H1 (cell line): ENCODE data around the gene AFTPH. TPM values are rescaled to one million over a fixed set of nuclear protein-coding genes. Genes with fewer than 3 reads are reported as not detected.

Source experiments
- KDM4A ChIP-seq: IDR thresholded peaks from one replicate; pipeline ENCODE4 v1.7.1; 2012; ENCODE audit warnings: low read depth, mild to moderate bottlenecking, moderate library complexity, low read length, inconsistent platforms; ENCODE audit not compliant: severe bottlenecking
- TAF1 ChIP-seq: IDR thresholded peaks from 2 replicates; pipeline ENCODE4 v1.6.1; 2011; ENCODE audit warnings: mild to moderate bottlenecking, low read depth, low read length
- polyA plus RNA-seq, 7 experiments: library from polyadenylated mRNA; depleted of rRNA in 3 of 7; stranded (reverse) in 5 of 7; unstranded in 2 of 7; fragments of >200 nt in 5 of 7; fragments of 200-250 nt in 2 of 7; gene quantifications; 1 replicate in 5 of 7; 2 replicates in 1 of 7; 4 replicates in 1 of 7; pipeline versions ENCODE4 v1.2.1 to v1.2.3, GENCODE V29; 2011 to 2013; ENCODE audit warnings: missing spikeins in 2 of 7, mixed read lengths in 2 of 7
- total RNA-seq: library from RNA; stranded (reverse); fragmentation: NEBNext Ultra II Directional; extraction: Animal tissue kit (Norgen Biotek cat#: 25700); gene quantifications from 2 replicates; pipeline ENCODE4 v1.2.1, GENCODE V29; 2021
- TF ChIP-seq, protein P1 (sequence below): fragments of 300-600 bp; sonication (generic); IDR thresholded peaks from 2 replicates; pipeline ENCODE4 v1.7.1; 2012; ENCODE audit warnings: low read length, moderate library complexity, mild to moderate bottlenecking, inconsistent platforms; ENCODE audit not compliant: insufficient replicate concordance

Gene AFTPH
- total and polyA plus RNA-seq, 2 of the 8 experiments (the other 6 are each of a cell fraction or from before 2014, with no cell fraction given) = 7.3 to 15.0 TPM

- TF ChIP-seq, protein P1, sequence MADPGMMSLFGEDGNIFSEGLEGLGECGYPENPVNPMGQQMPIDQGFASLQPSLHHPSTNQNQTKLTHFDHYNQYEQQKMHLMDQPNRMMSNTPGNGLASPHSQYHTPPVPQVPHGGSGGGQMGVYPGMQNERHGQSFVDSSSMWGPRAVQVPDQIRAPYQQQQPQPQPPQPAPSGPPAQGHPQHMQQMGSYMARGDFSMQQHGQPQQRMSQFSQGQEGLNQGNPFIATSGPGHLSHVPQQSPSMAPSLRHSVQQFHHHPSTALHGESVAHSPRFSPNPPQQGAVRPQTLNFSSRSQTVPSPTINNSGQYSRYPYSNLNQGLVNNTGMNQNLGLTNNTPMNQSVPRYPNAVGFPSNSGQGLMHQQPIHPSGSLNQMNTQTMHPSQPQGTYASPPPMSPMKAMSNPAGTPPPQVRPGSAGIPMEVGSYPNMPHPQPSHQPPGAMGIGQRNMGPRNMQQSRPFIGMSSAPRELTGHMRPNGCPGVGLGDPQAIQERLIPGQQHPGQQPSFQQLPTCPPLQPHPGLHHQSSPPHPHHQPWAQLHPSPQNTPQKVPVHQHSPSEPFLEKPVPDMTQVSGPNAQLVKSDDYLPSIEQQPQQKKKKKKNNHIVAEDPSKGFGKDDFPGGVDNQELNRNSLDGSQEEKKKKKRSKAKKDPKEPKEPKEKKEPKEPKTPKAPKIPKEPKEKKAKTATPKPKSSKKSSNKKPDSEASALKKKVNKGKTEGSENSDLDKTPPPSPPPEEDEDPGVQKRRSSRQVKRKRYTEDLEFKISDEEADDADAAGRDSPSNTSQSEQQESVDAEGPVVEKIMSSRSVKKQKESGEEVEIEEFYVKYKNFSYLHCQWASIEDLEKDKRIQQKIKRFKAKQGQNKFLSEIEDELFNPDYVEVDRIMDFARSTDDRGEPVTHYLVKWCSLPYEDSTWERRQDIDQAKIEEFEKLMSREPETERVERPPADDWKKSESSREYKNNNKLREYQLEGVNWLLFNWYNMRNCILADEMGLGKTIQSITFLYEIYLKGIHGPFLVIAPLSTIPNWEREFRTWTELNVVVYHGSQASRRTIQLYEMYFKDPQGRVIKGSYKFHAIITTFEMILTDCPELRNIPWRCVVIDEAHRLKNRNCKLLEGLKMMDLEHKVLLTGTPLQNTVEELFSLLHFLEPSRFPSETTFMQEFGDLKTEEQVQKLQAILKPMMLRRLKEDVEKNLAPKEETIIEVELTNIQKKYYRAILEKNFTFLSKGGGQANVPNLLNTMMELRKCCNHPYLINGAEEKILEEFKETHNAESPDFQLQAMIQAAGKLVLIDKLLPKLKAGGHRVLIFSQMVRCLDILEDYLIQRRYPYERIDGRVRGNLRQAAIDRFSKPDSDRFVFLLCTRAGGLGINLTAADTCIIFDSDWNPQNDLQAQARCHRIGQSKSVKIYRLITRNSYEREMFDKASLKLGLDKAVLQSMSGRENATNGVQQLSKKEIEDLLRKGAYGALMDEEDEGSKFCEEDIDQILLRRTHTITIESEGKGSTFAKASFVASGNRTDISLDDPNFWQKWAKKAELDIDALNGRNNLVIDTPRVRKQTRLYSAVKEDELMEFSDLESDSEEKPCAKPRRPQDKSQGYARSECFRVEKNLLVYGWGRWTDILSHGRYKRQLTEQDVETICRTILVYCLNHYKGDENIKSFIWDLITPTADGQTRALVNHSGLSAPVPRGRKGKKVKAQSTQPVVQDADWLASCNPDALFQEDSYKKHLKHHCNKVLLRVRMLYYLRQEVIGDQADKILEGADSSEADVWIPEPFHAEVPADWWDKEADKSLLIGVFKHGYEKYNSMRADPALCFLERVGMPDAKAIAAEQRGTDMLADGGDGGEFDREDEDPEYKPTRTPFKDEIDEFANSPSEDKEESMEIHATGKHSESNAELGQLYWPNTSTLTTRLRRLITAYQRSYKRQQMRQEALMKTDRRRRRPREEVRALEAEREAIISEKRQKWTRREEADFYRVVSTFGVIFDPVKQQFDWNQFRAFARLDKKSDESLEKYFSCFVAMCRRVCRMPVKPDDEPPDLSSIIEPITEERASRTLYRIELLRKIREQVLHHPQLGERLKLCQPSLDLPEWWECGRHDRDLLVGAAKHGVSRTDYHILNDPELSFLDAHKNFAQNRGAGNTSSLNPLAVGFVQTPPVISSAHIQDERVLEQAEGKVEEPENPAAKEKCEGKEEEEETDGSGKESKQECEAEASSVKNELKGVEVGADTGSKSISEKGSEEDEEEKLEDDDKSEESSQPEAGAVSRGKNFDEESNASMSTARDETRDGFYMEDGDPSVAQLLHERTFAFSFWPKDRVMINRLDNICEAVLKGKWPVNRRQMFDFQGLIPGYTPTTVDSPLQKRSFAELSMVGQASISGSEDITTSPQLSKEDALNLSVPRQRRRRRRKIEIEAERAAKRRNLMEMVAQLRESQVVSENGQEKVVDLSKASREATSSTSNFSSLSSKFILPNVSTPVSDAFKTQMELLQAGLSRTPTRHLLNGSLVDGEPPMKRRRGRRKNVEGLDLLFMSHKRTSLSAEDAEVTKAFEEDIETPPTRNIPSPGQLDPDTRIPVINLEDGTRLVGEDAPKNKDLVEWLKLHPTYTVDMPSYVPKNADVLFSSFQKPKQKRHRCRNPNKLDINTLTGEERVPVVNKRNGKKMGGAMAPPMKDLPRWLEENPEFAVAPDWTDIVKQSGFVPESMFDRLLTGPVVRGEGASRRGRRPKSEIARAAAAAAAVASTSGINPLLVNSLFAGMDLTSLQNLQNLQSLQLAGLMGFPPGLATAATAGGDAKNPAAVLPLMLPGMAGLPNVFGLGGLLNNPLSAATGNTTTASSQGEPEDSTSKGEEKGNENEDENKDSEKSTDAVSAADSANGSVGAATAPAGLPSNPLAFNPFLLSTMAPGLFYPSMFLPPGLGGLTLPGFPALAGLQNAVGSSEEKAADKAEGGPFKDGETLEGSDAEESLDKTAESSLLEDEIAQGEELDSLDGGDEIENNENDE = no peak
- no peak for TF ChIP-seq KDM4A
- TF ChIP-seq TAF1 = no peak
These were observed 100.0 kb downstream of the AFTPH start (continued) for GRCh38 chr2:64624108-64624610.
